ENCODE data around the gene ITGA2. TPM values are rescaled to one million over a fixed set of nuclear protein-coding genes. Genes with fewer than 3 reads are reported as not detected.

Gene ITGA2
- total RNA-seq, 1 experiment from 2014 or later: 36.6 TPM

- TF ChIP-seq CTCF (IDR thresholded peaks at IDR 0.05 in 2 of 3, conservative IDR thresholded peaks at IDR 0.05 in 1 of 3; ENCODE audit: borderline replicate concordance in 1 of 3, insufficient read depth in 1 of 3, low read depth in 2 of 3, low read length in 2 of 3) (no peak), EZH2phosphoT487 (IDR thresholded peaks at IDR 0.05; ENCODE audit: borderline replicate concordance) (no peak), TCF7L2 (IDR thresholded peaks at IDR 0.05; ENCODE audit: borderline replicate concordance, extremely low read depth, insufficient read depth, insufficient read length) (no peak), SRF (IDR thresholded peaks at IDR 0.05; ENCODE audit: low read depth) (no peak), SP1 (IDR thresholded peaks at IDR 0.05; ENCODE audit: low read depth) (no peak), CBX3 (IDR thresholded peaks at IDR 0.05; ENCODE audit: low read depth) (no peak), FOSL1 (IDR thresholded peaks at IDR 0.05; ENCODE audit: low read depth) (no peak)
Observed at GRCh38 chr5:53128481-53128880, 139.3 kb downstream of the ITGA2 start (continued).

GRCh38 chr5:53130266-53130665, 141.1 kb downstream of the ITGA2 start:
- Histone ChIP-seq H3K4me3 (replicated peaks in 1 of 2; ENCODE audit: low read depth in 1 of 2, low read length in 2 of 2) (no peak overlapping the region), H3K9ac (ENCODE audit: low read length) (no peak overlapping the region), H3K27ac (ENCODE audit: low read depth, low read length) (no peak overlapping the region), H3K9me3 (ENCODE audit: control insufficient read depth in 1 of 2, insufficient read depth in 1 of 2, low read depth in 1 of 2, low read length in 2 of 2) (no peaks in the 10 kb centered on the region), H3K4me2 (ENCODE audit: low read length) (no peak overlapping the region), H4K20me1 (ENCODE audit: insufficient read depth) (no peaks in the 10 kb centered on the region), H2AFZ (ENCODE audit: low read depth, low read length, poor library complexity, severe bottlenecking) (no peak overlapping the region), H3K27me3 (ENCODE audit: insufficient read depth, low read length) (no peaks in the 10 kb centered on the region), H3K4me1 (ENCODE audit: control insufficient read depth in 1 of 2, insufficient read depth in 2 of 2, low read length in 2 of 2) (peaks cover 0 to 3% of the 10 kb centered on the region in 2 experiments; a peak in 1 of 4 replicates), H3K79me2 (ENCODE audit: insufficient read depth, low read length) (no peaks in the 10 kb centered on the region), H3K36me3 (ENCODE audit: control insufficient read depth in 1 of 2, insufficient read depth in 2 of 2, low read length in 2 of 2) (no peaks in the 10 kb centered on the region), H3K9me2 (ENCODE audit: insufficient read depth) (0 out of 2 replicates have a peak, but pooled peaks cover 5% of the 10 kb centered on the region)
- POLR2A ChIA-PET: no interaction called here
- no TSS peak for BruUV-seq (replicated peaks)
- RAD21 ChIA-PET (ENCODE audit: low non-redundant PET in 1 of 2, low total read pairs in 2 of 2, uncharacterized antibody in 2 of 2, unreplicated experiment in 2 of 2): no interaction called here
- DNase-seq (ENCODE audit: low read depth, low spot score) (no peak), ATAC-seq (no peak)
- TF ChIP-seq EZH2 (IDR thresholded peaks at IDR 0.05) (no peak), CBX3 (IDR thresholded peaks at IDR 0.05; ENCODE audit: low read depth) (no peak), ZBTB33 (IDR thresholded peaks at IDR 0.05; ENCODE audit: extremely low read depth, insufficient replicate concordance, low read length) (no peak), POLR2A (IDR thresholded peaks at IDR 0.05; ENCODE audit: borderline replicate concordance, extremely low read depth, insufficient read depth, insufficient read length) (no peak), ELF1 (IDR thresholded peaks at IDR 0.05; ENCODE audit: borderline replicate concordance, low read depth) (no peak), MAX (IDR thresholded peaks at IDR 0.05) (no peak)
- intact Hi-C loops (cut with micrococcal nuclease): no loop called here
- CTCF ChIA-PET: no interaction called here
